GM11168 (cell line): ENCODE results near the gene SERBP1.
"Not testable (repeated sequence)": the region's sequence is repeated elsewhere in the genome, so short reads cannot be mapped to it uniquely, and the experiment has no call there.

Experiments used
- in situ Hi-C: fragments of 300-500 bp; cut with MboI; formaldehyde crosslinking; loops from one replicate; pipeline ENCODE4 v1.12.0; 2022; ENCODE audit warnings: low sequenced_read_pairs; ENCODE audit not compliant: unreplicated experiment

Gene SERBP1

DNA sequence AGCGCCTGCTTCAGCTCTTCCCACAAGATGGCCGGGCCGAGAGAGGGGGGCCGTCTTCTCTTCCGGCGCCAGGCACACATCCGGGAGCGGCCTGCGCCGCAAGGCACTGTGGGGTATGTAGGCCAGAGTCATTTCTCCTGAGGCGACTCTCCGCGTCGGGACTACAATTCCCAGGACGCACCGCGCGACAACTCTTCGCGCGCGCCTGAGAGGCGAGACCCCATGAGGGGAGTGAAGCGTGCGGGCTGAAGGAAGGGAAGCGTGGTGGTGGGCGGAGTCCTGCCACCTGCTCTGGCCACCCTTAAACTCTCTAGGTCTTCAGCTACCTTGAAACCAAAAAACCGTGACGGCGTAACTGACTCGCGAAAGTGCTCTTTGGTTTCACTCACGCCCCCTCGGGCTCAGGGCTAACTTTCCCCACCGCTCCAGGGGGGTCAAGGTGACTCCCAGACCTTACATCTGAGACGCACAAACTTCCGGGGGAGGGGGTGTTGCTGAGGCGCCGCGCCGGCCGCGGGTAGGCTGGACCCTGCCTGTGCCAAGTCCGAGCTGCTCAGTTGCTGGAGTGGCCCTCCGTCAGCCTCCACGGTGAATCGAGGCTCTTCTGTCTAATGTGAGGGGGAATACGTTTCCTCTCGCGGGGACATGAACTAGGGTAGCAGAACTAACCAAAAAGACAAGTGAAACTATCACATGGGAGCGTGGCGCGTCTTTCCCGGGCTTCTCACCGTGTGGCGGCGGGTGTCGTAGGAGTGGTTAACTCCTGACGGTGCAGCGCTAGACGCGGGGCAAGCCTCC, at the start of gene SERBP1:
SERBP1 (minus strand) TSS at position 45 of the 798 bp plus-strand sequence. CDS start 102 bp downstream, outside the sequence.
- in situ Hi-C loops, result no loop called here

DNA sequence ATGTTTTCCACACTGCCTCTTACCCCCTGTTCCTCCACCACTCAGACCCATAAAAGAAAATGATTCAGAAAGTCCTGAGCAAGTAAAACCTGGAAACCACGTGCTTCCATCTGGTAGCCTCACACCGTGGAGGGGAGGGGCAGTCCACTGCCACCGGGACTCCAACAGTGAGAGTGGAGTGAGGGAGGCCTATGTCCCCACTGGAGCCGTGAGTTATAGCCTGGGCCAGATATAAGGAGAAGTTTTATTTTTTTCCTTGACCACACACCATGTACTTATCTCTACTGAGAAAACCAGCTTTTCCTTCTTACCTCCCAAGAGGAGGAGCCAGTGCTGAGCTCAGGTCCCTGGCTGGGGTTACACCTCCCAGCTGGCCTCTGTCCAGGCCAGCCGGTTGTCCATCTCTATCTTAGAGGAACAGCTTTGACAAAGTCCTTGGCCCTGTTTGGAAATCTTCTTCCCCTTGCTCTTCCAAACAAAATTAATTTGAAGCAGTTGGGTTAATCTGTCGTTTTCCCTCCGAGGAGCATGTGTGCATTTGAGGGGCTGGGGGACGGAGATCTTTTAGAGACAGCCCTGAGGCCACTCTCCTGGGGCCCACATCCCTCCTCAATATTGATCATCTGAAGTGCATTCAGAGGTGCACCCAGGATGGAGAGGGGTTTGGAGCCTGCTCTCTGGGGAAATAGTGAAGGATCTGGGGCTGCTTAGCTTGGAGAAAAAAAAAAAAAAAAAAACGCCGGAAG, 49.1 kb upstream of the SERBP1 start:
- in situ Hi-C loops, result loop anchor here (25.0 kb wide), 1 partner anchor 717 kb away; the partner anchor contains the start of gene DYNLT5

DNA sequence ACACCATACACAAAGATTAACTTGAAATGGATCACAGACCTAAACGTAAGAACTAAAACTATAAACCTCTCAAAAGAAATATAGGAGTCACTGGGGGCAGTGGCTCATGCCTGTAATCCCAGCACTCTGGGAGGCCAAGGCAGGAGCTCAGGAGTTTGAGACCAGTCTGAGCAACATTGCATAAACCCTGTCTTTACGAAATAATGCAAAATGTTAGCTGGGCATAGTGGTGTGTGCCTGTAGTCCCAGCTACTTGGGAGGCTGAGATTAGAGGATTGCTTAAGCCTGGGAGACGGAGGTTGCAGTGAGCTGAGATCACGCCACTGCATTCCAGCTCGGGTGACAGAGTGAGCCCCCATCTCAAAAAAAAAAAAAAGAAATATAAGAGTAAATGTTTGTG, 46.7 kb upstream of the SERBP1 start:
- in situ Hi-C loops, result loop anchor here (25.0 kb wide), 1 partner anchor 715 kb away; the partner anchor contains the start of gene DYNLT5

DNA sequence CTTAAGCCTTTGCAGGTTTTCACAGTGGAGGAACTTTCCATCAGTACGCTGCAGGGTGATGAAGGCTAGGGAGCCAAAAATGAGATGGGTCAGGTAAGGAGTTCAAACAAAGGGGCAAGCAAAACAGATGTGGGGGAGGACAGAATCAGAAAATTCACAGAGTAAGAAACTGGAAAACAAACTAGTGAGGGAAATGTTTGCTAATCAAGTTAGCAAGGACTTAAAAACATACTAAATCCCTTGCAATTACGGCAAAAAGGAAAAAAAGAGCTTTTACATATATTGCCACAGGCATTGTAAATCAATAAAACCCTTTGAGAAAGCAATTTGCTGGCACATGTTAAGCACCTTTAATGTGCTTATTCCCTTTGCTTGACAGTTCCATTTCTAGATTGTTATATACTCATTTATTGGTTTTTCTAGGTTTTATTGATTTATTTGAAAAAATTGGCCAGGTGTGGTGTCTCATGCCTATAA, 45.8 kb upstream of the SERBP1 start:
- in situ Hi-C loops, result loop anchor here (25.0 kb wide), 1 partner anchor 714 kb away; the partner anchor contains the start of gene DYNLT5

DNA sequence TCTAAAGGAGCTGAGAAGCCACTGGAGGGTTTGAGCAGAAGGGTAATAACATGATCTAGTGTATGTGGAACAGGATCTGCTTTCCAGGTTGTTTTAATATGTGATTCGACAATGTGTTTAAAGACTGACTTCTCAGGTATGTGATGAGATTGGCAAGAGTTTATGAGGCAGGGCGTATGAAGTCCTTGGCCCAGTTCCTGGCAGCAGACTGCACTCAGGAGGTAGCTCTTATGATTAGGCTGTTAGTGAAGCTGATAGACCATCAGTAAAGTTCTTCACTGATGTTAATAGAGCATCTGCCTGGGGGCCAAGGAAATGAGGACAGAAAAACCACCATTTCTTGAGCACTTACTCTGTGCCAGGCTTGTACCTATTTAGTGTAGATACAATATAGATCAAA, 41.9 kb upstream of the SERBP1 start:
- in situ Hi-C loops, result no loop called here

DNA sequence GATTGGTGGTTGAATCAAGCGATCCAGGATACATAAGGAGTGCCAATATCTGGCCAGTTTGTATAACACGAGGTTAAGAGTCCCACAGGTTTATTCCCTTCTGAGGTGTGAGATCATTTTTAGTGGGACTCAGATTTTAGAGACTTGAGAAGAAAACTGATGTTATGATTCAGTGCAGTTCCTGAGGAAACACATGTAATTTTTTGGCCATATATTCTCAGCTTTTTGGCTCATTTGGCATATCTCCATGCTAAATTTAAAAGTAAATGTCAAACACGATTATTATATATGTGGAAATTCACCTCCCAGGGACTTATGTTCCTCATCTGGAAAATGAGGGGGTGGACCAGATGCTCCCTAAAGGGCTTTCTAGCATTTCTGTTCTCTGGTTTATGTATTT, 39.2 kb upstream of the SERBP1 start:
- in situ Hi-C loops, result no loop called here

DNA sequence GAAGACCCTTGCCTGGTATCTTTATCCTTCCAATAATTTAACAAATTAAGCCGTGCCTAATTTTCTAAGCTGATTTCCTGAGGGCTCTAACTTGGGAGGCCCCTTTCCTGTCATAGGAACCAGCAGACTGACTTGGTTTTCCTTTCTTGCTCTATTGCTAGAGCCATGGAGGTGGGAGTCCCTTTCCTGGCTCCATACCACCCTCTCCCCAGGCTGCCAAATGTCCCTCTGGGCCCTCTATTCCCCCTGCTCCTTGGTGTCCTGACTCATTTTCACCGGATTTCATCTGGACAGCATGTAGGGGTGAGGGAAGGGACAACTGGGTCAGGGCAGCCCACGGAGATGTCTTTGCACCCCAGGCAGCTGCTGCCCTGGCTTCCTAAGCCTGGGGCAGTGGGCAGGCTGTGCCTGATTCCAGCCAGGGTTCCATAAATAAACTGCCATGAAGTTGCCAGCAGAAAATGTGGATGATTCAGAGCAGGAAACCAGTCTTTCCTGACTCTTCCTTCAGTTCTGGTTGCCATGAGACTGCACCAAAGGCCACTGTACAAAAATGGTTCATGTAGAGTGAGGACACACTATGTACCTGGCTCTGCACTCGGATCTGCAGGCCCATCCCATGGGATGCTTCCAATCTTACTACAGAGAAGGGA, 38.0 kb upstream of the SERBP1 start:
- in situ Hi-C loops, result no loop called here

DNA sequence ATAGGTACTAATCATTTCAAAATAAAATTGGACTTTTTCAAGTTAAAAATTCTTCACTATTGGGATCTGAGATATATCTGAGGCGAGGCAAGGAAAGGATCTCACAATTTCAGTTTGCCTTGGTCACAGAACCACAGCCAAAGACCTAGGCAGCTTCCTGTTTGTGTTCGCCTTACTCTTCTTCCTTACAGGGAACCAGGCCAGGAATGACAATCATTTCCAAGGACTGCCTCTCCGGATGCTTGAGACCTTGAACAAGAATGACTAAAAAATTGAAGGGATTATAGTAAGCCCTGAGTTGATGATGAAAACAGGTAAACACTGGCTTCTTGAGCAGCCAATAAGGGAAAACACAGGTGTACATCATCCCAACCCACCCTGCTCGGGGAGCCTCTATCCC, 35.2 kb upstream of the SERBP1 start:
- in situ Hi-C loops, result no loop called here

DNA sequence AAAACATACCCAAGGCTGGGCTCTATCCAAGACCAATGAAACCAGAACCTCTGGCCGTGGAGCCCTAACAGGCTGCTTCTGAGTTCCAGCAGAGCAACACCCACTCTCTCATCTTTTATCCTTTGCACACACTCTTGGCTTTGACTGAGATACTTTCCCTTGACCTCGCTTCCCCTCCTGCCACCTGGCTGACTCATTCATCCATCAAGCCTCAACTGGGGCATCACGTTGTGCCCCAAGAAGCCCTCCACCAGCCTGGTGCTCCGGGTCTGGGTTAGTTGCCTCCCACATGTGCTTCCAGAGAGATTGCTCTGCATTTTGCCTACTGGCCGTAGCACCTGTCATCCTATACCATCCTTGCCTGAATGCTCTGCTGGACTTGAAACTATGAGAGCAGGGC, 34.5 kb upstream of the SERBP1 start:
- in situ Hi-C loops, result no loop called here

DNA sequence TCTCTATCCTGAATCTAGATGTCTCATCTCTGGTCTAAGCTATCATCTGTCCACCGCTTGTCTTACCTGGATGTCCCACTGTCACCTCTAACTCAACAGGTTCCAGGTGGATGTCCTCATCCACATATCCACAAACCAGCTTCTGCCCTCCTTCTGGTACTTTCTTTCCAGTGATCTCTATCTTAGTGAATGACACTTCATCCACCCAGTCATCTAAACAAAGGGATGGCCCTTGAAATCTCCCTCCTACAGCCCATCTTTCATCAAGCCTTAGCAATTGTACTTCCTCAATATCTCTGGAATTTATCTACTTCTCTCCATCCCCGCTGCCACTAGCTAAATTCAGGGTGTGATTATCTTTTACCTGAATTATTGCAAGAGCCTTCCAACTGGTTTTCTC, 33.9 kb upstream of the SERBP1 start:
- in situ Hi-C loops, result no loop called here

DNA sequence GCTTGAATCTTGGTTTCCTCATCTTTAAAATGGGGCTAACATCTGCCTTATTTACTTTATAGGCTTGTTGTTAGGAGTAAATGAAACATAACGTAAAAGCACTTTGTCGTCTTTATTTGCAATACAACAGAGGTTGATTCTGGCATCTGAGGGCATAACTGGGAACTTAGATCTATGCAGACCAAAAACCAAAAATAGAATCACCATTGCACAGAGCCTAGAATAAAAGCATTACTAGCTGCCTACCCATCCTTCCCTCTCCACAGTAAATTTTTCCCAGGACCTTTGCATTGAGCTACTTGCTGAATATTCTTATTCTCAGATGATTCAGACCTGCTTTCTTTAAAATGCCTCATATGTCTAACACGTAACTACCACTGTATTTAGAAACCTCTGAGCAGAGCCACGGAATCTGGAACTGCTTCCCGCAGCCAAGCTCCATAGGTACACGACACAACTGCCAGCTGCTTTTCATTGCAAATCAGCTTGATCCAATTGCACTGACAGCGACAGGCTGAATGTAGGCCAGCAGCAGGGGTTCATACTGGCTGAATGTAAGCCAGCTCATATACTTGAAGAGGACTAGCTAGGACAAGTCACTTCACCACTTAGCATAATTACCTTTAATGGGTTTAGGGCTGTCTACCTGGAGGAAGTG, 33.2 kb upstream of the SERBP1 start:
- in situ Hi-C loops, result no loop called here

DNA sequence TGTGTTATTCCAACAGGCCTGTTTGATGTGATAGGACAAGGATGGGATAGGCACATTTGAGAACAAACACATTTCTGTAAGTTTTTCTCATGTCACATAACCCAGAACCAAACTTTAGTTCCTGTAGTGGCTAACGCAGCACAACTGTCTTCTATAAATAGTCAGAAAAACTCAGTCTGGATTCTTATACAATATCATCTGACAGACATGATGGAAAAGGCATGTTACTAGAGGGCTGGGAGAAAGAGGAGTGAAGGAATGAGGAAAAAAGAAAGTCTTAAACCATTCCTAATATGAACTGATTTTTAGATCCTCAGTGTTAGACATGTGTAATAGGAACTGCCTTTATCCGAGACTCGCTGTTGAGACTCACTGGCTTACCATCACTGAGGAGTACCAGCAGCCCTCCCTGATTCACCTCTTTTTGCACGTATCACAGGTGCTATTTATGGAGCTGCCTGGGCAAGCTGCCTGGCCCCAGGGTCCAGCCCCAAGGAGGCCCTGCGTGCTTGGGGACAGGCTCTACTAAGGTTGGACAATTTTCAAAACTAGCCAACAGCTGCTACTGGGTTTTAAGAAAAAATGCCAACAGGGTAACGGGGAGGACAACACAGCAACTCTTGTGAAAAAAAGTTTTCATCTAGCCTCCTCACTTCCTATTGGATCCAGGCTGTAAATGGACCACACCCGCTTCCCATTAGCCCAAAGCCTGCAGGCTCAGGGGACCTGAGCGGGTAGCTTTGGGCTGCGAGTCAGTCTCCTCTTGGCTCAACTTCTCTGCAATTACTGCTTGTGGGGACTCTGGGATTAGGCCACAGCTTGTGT, 30.7 kb upstream of the SERBP1 start:
- in situ Hi-C loops, result no loop called here

DNA sequence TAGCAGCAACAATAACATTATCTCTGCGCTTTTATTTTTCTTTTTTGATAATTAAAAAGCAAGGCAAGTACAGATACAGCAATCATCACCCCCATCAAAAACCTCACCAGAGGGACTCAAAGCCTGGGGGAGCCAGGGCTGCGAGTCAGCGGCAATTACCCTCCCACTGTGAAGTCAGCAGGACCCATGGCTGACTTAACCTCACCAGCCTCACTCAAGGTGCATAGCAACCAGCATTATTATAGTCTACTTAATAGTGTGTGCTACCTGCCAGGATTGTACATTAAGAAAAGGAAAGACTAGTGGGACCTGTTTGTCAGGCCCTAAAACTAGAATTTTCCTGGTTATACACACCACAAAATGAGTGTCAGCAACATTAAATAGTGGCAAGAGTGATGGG, 28.9 kb upstream of the SERBP1 start:
- in situ Hi-C loops, result no loop called here

DNA sequence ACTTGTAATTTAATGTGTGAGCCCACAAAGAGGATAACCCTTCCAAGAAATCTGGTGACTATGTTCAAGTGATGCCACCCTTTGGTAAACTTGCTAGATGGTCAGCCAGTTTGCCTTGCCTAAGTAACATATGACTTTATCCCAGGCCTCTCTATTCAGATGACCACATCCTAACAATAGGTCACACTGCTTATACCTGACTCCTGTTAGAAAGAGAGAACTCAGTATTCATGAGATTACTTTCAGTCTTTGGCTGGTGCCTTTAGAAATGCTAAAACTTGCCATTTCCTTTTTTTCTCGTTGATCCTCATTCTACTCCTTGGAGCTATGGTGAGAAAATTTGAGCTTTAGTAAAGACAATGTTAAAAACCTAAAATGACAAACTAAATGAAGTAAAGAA, 28.5 kb upstream of the SERBP1 start:
- in situ Hi-C loops, result no loop called here

DNA sequence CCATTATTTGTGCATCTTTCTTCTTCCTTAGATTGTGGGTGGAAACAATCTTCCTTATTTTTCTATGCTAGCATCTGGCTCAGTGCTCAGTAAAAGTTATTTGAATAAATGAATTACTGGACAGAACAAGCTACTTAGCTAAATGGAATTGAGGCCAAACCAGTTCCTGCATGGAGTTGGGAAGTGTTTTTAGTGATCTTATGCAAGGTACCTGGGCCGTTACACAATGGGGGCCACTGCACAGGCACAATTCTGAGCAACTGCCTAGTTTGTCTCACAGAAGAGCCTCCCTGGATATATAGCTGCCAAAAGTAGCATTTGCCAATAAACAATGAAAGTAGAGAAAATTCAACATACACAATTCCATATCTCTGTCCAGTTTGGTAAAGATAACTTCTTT, 27.0 kb upstream of the SERBP1 start:
- in situ Hi-C loops, result no loop called here

DNA sequence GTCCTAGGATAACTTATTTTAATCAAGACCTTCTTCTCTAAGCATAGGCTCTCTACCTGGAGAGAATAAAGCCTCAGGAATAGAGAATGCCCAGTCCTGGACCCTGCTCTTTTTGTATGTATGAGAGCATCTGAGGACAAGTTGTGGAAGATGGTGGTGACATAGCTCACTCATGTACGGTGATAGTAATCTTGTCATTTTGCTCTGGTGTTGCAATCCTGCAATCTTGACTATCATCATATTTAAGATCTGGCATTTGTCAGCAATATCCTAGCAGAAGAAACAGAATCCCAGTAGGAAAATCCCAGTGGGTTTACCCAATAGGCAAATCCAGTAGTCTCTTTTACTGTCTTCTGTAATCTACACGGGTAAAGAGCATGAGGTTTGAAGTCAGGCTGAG, 21.6 kb upstream of the SERBP1 start:
- in situ Hi-C loops, result no loop called here

DNA sequence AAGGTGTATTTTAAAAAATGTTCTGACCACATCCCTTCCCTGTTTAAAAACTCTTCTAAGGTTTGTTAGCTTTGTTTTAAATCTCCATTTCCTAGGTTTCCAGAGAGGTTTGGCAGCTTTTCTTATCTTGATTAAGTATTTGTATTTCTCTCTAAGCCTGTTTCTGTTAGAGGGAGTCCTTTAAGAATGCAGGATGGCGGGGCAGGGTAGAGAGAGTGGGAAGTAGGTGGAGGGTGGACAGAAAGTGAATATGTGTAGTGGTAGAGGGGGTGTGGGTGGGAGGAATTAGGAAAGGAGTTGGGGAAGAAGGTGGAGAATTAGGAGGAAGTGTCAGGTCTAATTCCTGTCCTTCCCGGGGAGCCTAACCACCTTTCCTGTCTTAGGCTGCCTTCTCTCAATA, 21.2 kb upstream of the SERBP1 start:
- in situ Hi-C loops, result no loop called here

DNA sequence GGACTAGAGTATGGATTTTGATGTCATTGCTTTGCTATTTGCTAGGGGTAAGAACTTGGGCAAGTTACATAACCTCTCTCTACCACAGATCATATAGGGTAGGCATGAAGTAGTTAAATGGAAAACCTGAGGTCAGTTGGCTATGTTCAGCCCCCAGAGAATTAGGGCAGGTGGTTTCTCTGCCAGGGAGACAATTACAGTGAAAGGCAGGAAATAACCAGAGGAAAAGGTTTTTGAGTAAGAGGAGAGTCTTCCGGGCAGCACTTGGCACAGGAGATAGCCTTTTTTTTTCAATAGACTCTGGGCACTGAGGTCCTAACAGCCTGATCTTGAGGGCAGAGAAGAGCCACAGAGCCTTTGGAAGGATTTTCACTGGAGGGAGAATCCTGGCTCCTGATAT, 16.7 kb upstream of the SERBP1 start:
- in situ Hi-C loops, result no loop called here

DNA sequence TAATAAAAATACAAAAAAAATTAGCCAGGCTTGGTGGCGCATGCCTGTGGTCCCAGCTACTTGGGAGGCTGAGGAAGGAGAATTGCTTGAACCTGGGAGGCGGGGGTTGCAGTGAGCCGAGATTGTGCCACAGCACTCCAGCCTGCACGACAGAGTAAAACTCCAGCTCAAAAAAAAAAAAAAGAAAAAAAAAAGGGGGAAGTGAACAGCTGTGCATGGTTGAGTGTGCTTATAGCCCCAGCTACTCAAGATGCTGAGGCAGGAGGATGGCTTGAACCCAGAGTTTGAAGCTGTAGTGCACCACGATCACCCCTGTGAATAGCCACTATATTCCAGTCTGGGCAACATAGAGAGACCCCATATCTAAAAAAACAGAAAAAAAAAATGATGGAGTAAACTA, 15.8 kb upstream of the SERBP1 start:
- in situ Hi-C loops, result not testable (repeated sequence)
